Stimulated activated CD8-positive, alpha-beta memory T cell treated with anti-CD3 and anti-CD28 coated beads, Interleukin-7, amount 100 ng/mL, for 4 hours (primary cell): ENCODE measurements around the gene TM6SF1.
"Not testable (repeated sequence)": the region's sequence is repeated elsewhere in the genome, so short reads cannot be mapped to it uniquely, and the experiment has no call there.

ENCODE experiments used
- DNase-seq, 2 donors: peaks; one replicate each; pipeline ENCODE4 v3.0.0-alpha.2; 2020; ENCODE audit warnings: low read depth in 2 of 2

TM6SF1 gene

GRCh38 chr15:83115831-83116565, 8.6 kb downstream of the TM6SF1 start:
- DNase-seq = no peak

GRCh38 chr15:83118291-83118827, 10.9 kb downstream of the TM6SF1 start:
- no peak for DNase-seq

- DNase-seq = no peak
Observed at GRCh38 chr15:83118968-83119367, 11.5 kb downstream of the TM6SF1 start.

- DNase-seq = no peak
Observed at GRCh38 chr15:83119968-83120581, 12.6 kb downstream of the TM6SF1 start.

GRCh38 chr15:83123529-83123928, 16.1 kb downstream of the TM6SF1 start:
- DNase-seq = no peak

GRCh38 chr15:83127547-83128150, 20.2 kb downstream of the TM6SF1 start:
- no peak for DNase-seq

- no peak for DNase-seq
Observed at GRCh38 chr15:83129791-83130190, 22.3 kb downstream of the TM6SF1 start.

- no peak for DNase-seq
Observed at GRCh38 chr15:83132861-83133523, 25.5 kb downstream of the TM6SF1 start.

- DNase-seq = not testable (repeated sequence)
Observed at GRCh38 chr15:83142151-83142550, 34.7 kb downstream of the TM6SF1 start.

GRCh38 chr15:83144771-83145170, 37.3 kb downstream of the TM6SF1 start:
- DNase-seq = no peak

- no peak for DNase-seq
Observed at GRCh38 chr15:83153288-83153687, 45.8 kb downstream of the TM6SF1 start.

- no peak for DNase-seq
Observed at GRCh38 chr15:83155942-83156341, 48.5 kb downstream of the TM6SF1 start.

GRCh38 chr15:83158393-83158792, 50.9 kb downstream of the TM6SF1 start:
- no peak for DNase-seq

- DNase-seq = no peak
Observed at GRCh38 chr15:83160741-83161140, 53.3 kb downstream of the TM6SF1 start.

GRCh38 chr15:83163032-83163431, 55.6 kb downstream of the TM6SF1 start:
- no peak for DNase-seq

GRCh38 chr15:83164111-83164770, 56.8 kb downstream of the TM6SF1 start:
- DNase-seq = no peak

GRCh38 chr15:83164771-83165404, 57.4 kb downstream of the TM6SF1 start:
- no peak for DNase-seq

GRCh38 chr15:83166218-83166617, 58.8 kb downstream of the TM6SF1 start:
- no peak for DNase-seq

- DNase-seq = no peak
Observed at GRCh38 chr15:83166830-83167229, 59.4 kb downstream of the TM6SF1 start.

GRCh38 chr15:83169576-83169975, 62.1 kb downstream of the TM6SF1 start:
- DNase-seq = not testable (repeated sequence)

- no peak for DNase-seq
Observed at GRCh38 chr15:83170474-83171165, 63.2 kb downstream of the TM6SF1 start.
